OCI-M2 (cell line): ENCODE results near the gene ARAP1.

Experiments used
- DNase-seq: peaks from one replicate; lab custom pipeline; 2025; ENCODE audit not compliant: unreplicated experiment; lab: John Stamatoyannopoulos, UW

Gene ARAP1

DNA sequence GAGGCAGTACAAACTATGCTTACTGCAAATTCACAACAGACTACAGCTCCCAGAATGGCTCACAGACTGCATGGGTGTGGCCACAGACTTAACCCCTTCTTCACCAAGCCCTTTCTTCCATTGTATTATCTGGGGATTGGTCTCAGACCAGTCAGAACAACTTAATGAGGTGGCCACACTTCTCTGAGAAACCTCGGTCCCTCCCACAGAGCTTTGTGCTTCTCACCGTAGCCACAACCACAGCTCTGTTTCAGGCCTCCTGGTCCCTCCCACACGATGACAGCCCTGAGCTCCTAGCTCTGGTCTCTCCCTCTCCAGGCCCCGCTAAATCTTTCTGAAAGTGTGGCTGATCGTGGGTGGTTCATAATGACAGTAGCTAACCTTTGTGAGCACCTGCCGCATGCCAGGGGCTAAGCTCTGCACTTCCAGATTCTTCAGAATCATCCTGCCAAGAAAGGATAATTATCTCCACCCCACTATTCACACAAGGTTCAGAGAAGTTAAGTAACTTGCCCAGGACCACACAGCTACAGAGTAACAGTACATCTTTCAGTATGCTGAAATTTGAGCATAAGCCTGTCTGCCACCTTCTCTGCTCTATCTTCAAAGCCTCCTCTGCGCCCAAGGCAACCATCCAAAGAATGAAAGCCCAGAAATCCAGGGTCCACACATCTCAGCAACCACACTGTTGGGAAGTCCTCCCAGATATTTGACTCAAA lies 83.4 kb downstream of the ARAP1 start:
- no peak for DNase-seq

DNA sequence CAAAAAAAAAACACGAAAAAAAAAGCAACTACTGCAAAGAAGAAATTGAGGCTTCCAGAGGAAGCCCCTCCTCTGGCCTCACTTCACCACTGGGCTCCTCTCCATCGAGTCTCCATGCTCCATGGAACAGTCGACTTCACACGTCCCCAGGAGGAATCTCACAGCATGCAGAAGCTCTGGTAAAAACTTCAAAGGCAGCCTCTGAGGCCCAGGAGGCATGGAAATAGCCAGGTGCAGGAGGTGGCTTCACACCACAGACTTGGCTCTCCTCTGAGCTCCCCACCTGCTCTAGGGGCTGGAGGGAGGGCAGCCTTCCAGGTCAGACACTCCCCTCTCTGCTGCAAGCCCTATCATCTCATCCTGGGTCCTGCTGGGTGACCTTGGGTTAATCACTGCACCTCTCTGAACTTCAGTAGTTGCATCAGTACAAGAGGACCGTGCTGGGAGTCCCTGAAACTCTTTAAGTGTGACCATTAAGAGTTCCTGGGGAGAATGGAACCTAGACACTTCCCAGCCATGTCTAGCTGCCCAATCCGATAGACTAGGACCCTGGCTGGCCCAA lies 86.2 kb downstream of the ARAP1 start:
- no peak for DNase-seq

DNA sequence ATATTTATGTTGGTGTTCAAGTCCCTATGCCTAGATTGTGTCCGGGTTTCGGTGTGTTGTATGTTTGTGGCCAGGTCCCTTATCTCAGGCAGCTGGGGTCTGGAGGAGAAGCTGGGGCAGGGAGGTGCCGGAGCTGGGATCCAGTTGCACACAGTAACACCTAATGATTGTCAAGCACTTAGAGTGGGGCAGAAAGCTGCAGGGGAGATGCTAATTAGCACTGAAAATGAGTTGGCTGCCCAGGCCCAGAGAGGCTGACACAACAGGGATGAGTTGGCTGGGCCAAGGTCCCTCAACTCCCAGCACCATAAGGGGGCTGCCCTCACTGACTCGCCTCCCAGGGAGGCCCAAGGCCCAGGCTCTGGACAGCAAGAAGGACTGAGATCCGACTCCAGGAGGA lies 90.2 kb downstream of the ARAP1 start:
- DNase-seq = no peak

DNA sequence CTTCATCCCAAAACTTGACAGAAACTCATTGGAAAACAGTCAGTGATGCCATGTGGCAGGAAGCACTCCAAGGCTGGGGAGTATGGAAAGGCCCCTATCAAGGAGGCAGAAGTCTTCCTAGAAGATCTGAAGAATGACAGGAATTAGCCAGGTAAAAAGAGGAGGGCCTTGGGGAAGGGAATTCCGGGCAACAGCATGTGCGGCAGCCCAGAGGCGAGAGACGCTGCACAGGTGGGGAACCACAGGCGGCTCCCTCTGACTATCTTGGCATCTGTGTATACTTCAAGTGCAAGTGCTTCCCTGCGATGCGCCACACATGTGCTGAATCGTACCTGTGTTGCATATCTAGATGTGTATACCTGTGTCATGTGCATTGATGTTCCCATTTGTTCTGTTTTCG lies 90.7 kb downstream of the ARAP1 start:
- no peak for DNase-seq

GRCh38 chr11:72658989-72659640 lies 93.1 kb downstream of the ARAP1 start:
- DNase-seq = no peak

DNA sequence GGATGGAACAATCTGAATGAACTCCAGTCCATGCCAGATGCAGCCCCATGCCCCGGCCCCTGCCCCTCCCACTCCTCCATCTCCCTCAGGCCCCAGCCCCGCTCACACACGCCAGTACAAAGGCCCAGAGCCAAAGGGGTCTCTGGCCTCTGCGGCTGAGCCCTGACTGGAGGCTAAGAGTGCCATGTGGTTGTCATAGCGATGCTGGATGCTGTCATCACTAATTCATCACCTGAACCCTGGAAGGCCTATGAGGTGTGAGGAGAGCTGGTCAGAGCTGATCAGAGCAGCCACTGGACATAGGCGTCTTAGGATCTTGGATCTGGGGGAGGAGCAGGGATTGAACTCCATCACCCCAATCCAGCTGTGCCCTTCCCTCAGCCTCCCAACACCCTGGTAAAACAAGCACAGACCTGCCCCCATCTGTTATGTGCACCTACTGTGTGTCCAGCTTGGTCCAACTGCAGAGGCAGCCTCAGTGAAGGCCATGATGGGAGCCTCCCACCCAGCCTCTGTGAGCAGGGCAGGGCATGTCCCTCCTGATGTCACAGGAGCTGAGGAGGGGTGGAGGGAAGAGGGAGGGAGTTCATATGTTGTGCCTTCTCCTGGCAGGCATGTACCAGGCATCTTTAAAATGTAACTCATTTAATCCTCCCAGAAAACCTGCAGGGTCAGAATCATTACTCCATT lies 94.7 kb downstream of the ARAP1 start:
- DNase-seq = no peak

DNA sequence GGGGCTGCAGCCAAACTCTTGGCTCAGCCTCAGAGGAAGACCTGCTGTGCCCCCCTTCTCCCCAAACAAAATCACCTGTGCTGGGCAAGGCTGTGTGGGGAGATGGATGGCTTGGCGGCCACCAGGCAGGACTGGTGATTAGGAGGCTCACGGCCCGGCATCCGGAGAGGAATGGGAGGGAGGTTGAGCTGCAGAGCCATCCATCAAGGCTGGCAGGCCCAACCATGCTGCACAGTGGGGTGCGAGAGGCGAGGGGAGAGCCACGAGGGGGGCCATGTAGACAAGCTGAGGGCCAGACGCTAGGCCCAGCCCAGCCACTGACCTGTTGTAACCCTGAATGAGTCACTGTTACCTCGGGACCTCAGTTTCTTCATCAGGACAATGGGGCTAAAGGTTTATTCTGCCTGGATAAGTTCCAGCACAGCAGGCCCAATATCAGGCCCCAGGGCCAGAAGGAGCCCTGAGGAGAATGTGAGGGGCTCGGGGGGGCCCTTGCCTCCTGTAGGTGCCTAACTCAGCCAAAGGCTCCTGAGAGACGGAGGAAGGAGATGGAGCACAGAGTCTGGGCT lies 96.2 kb downstream of the ARAP1 start:
- no peak for DNase-seq

DNA sequence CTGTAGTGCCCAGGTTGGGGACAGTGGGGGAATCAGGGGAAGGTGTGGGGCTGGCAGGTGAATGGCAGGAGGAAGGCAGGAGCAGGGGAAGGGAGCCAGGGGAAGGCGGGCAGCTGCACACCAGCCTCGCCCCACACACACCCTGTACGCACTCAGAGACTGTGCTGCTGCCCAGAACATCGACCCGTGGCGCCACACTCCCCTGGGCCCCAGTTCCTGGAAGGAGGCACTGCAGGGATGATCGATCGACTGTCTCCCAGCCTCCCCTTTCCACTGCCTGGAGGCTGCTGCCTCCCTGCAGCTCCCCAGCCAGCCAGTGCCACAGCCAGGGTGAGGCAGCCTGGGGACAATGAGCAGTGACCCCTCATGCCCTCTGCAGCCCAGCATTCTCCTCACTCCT lies 97.2 kb downstream of the ARAP1 start:
- DNase-seq = no peak

DNA sequence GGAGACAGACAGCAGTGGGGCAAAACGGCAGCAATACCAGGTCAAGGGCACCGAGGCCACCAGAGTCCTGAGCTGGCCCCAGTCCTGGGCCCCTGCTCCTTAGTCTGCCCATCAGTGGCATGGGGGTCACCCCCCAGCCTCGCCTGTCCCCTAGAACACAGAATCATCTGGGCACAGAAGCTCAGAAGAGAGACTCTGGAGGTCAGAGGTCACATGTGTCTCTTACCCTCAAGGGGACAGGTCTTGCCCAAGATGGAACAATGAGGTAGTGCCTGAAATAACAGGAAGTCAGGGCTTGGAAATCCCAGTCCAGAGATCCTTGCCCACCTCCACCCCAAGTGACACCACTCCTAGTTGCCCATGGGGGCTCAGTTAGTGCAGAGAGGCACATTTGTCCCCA lies 98.6 kb downstream of the ARAP1 start:
- no peak for DNase-seq

- no peak for DNase-seq
Observed at GRCh38 chr11:72652873-72653630, 99.2 kb downstream of the ARAP1 start.

- no peak for DNase-seq
Observed at GRCh38 chr11:72652133-72652532, 100.1 kb downstream of the ARAP1 start.

GRCh38 chr11:72649215-72649976 lies 102.8 kb downstream of the ARAP1 start:
- no peak for DNase-seq

DNA sequence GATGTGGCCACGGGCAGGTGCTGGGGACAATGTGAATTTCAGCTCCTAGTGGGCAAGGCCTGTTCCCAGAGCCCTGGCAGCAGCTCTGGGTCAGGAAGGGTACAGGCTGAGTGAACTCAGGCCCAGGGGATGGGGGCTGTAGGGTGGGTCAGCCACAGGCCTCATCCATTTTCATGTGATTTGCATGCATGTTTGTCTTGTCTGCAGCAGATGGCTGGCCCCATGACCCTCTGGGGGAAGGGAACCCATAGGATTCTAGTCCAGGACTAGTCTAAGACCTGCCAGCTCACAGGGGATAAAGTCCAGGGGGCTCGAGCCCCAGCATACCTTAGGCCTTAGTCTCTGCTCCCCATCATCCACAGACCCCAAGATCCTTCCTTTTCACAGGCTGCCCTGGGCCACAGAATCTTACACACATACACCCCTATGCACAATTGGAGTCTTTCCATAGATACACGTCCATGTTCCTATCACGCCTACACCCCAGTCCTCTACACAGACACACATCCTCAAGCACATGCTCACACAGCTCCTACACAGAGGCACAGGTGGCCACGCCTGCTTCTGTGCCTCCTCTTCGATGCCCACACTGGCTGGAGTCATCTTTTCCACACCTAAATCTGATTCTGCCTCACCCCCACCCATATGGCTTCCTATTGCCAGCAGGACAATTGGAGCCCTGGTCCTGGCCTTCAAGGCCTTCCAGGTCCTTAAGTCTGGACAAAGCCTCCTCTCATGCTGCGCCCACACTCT lies 103.6 kb downstream of the ARAP1 start:
- no peak for DNase-seq

DNA sequence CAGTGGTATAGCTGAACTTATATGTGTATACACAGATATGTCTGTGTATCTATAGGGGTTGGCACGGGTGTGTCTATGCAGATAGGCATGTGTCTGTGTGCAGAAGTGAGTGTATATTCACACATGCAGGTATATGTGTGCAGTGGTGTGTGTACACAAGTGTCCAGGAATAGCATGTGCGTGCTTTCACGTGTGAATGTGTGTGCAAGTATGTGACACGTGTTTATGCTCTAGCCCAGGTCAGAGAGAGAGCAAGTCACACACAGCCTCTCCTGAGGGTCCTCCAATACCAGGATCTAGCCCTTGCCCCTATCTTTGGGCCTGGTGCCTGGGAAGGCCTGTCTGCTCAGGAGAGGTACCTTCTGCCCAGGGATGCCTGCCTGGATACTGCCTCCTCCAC lies 104.3 kb downstream of the ARAP1 start:
- DNase-seq = no peak

GRCh38 chr11:72646472-72646871 lies 105.7 kb downstream of the ARAP1 start:
- DNase-seq = no peak

DNA sequence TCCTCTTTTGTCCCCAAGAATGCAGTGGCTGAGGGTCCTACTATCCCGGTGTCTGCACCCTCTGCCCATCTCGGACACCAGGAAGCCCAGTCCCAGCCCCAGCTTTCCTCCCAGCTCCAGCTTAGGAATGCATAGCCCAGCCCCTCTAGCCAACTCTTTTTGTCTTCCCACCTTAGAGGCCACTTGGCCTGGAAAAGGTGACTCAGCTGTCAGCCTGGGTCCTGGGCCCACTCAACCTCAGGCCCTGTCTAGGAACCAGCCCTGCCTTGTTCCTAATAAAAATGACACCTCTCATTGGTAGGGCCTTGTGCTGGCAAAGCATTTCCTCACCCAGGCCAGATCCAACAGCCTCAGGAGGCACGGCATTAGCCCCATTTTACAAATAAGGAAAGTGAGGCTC lies 106.2 kb downstream of the ARAP1 start:
- no peak for DNase-seq

DNA sequence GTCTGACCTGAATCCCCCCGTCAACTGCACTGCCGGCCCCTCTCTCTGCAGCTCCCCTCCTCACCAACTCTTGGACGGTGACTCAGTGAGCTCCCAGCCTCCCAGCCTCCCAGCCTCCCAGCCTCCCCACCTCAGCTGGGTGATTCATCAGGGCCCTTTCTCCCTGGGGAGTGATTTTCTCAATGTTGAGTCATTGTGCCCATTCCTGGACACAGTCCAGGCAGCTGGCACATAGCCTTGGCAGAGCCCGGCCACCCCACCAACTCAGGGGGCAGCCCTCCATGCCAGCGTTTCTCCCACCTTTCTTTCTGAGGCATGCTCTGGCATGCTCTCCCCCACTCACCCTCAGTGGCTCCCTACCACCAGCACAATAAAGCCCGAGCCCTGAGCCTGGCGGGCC lies 108.7 kb downstream of the ARAP1 start:
- no peak for DNase-seq

- DNase-seq = no peak
Observed at GRCh38 chr11:72642884-72643522, 109.2 kb downstream of the ARAP1 start.
